Nephron (organoid): ENCODE data around the gene IQSEC1.

Experiments
- H3K27ac Mint-ChIP-seq, 3 experiments: 2 replicates each; pipeline ENCODE4 v1.8.0; 2020; ENCODE audit warnings: mixed read lengths in 3 of 3, mild to moderate bottlenecking in 2 of 3, moderate library complexity in 1 of 3
- H3K27me3 Mint-ChIP-seq: 2 replicates; pipeline ENCODE4 v1.8.0; 2021; ENCODE audit warnings: low read depth, mild to moderate bottlenecking, moderate library complexity, mixed read lengths
- H3K36me3 Mint-ChIP-seq: 2 replicates; pipeline ENCODE4 v1.8.0; 2020; ENCODE audit warnings: low read depth, mixed read lengths
- H3K4me1 Mint-ChIP-seq: 2 replicates; pipeline ENCODE4 v1.8.0; 2020; ENCODE audit warnings: mixed read lengths
- H3K4me3 Mint-ChIP-seq, 3 experiments: 2 replicates each; pipeline ENCODE4 v1.8.0; 2020; ENCODE audit warnings: mild to moderate bottlenecking in 3 of 3, mixed read lengths in 3 of 3, moderate library complexity in 2 of 3
- H3K9me3 Mint-ChIP-seq: 2 replicates; pipeline ENCODE4 v1.8.0; 2020; ENCODE audit warnings: mixed read lengths
- TF ChIP-seq, protein P1 (sequence below), 3 experiments: fragments of 200-600 bp; sonication (generic); IDR thresholded peaks; one replicate each; pipeline ENCODE4 v1.5.0; 2021; ENCODE audit warnings: antibody characterized with exemption in 3 of 3; ENCODE audit not compliant: unreplicated experiment in 3 of 3

The IQSEC1 gene

DNA sequence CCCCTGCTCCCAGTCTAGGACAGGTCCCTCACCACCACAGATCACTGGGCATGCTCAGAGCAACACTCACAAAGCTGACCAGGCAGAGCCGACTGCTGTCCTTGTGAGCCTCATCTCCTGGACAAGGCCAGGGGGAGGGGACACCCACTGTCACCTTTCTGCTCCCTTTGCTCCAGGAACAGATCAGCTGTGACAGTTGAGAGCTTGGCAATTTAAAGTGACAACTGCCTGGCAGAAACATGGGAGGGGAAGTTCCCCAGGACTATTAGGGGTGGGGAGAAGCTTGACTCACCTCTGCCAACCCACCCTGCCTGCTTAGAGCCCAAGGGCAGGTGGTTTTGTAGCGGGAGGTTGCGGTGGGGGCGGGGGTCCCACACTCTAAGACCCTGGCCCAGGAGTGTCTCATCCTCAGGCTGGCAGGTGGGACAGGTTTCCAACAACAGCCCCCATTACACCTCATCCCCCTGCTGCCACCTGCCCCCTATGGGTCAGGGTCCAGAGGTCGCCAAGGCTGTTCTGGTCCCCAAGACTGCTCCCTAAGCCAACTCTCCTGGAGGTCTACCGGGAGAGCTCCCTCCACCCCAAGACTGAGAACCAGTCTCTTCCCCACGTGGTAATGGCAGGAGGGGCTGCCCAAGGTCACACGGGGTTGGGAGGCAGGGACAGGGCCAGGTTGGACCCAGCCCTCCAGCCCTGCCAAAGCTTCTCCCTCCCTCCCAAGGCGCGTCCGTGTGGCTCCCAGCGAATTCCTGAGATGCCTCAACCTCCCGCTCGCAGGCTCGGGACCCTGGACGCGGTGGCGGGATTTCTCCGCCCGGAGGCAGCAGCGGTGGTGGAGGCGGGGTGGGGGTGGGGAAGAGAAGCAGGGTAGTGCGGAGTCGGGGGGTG lies 80.4 kb downstream of the IQSEC1 start:
- Mint-ChIP-seq H3K36me3 (no peaks in the 10 kb centered on the region), H3K27me3 (peaks cover 39% of the 10 kb centered on the region), H3K4me3 (peak overlapping the region; percentile 59 to 67 (median 60))

DNA sequence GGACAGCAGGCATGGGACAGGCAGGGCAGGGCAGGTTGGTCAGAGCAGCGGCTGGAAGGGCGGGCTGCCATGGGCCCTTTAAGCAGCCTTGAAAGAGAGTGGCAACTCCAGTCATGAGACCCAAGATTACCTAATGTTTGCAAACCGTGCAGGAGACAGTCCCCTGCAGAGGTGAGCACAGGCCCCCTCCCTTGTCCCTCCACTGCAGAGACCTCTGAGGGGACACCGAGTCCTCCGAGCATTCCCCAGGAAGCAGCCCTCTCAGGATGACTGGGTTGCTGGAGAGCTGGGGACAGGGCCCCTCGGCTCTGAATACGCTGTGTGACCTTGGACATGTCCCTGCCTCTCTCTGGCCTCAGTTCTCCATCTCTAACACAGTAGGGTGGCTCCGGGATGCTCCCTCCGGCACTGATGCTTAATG lies 81.4 kb downstream of the IQSEC1 start:
- Mint-ChIP-seq H3K4me3 (peak overlapping the region; percentile 4 to 67 (median 51)), H3K4me1 (no peaks in the 10 kb centered on the region), H3K27me3 (peaks cover 39% of the 10 kb centered on the region), H3K36me3 (no peaks in the 10 kb centered on the region), H3K9me3 (peaks cover 6% of the 10 kb centered on the region), H3K27ac (peak overlapping the region in 1 of 3 experiments; percentile 11)
- TF ChIP-seq, protein P1, sequence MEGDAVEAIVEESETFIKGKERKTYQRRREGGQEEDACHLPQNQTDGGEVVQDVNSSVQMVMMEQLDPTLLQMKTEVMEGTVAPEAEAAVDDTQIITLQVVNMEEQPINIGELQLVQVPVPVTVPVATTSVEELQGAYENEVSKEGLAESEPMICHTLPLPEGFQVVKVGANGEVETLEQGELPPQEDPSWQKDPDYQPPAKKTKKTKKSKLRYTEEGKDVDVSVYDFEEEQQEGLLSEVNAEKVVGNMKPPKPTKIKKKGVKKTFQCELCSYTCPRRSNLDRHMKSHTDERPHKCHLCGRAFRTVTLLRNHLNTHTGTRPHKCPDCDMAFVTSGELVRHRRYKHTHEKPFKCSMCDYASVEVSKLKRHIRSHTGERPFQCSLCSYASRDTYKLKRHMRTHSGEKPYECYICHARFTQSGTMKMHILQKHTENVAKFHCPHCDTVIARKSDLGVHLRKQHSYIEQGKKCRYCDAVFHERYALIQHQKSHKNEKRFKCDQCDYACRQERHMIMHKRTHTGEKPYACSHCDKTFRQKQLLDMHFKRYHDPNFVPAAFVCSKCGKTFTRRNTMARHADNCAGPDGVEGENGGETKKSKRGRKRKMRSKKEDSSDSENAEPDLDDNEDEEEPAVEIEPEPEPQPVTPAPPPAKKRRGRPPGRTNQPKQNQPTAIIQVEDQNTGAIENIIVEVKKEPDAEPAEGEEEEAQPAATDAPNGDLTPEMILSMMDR (IDR thresholded peaks at IDR 0.05; ENCODE audit: unreplicated experiment in 3 of 3): no peak

More for the DNA sequence above, 80.4 kb downstream of the IQSEC1 start:
- TF ChIP-seq, protein P1 (IDR thresholded peaks at IDR 0.05; ENCODE audit: unreplicated experiment in 3 of 3): no peak
- Mint-ChIP-seq H3K4me1 (no peaks in the 10 kb centered on the region), H3K27ac (no peak overlapping the region), H3K9me3 (no peaks in the 10 kb centered on the region)

DNA sequence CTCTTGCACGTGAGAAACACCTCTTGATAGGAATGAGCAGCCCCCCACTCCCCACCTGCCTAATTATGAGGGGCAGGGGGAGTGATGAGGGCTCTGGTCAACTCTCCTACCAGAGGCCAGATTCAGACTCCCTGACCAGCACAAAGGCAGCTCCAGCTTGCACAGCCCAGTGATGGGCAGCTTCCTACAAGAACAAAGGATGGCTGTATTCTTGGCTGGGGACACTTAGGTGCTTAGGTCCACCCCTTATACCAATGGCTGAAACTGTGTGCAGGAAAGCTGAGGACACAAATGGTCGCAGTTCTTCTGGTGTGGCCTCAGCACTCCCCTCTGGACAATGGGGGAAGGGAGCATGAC lies 81.8 kb downstream of the IQSEC1 start:
- peaks cover 6% of the 10 kb centered on the region for H3K9me3 Mint-ChIP-seq
- peak overlapping the region in 1 of 3 experiments; percentile 11 for H3K27ac Mint-ChIP-seq
- peaks cover 38% of the 10 kb centered on the region for H3K27me3 Mint-ChIP-seq
- no peaks in the 10 kb centered on the region for H3K36me3 Mint-ChIP-seq
- no peaks in the 10 kb centered on the region for H3K4me1 Mint-ChIP-seq
- peak overlapping the region; percentile 4 to 67 (median 51) for H3K4me3 Mint-ChIP-seq
- TF ChIP-seq, protein P1 (IDR thresholded peaks at IDR 0.05; ENCODE audit: unreplicated experiment in 3 of 3): no peak

DNA sequence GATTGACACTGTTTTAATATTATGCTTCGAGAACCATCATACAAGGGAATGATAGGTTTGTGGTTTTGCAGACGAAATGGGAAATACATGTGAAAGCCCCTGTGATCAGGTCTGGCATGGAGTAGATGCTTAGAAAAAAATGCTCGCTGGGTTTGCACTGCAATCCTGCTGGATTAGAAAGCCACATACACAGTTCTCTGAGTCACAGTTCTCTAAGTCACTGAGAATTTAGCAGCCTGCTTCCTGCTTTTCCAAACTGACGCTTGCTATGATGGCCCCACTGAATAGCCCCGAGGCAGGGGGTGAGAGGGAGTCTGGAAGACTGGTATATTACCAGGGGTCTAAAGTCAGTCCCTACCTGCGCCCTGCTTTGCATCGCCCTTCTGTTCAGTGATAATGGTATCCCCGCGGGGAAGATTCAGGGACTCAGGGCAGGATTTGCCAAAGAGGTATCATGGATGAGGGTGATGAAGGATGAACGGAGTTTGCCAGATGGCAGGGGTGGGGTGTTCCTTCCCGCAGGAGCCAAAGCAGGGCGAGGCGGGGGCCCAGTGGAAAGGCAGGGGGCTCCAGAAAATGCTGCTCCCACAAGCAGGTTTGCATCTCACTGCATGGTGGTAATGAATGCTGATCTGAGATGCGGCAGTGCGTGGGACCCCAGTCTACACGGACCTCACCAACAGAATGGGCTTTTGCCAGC lies 82.3 kb downstream of the IQSEC1 start:
- Mint-ChIP-seq H3K36me3 (no peaks in the 10 kb centered on the region), H3K4me3 (peak overlapping the region; percentile 33 to 46 (median 38)), H3K27ac (peak overlapping the region in 1 of 3 experiments; percentile 11), H3K4me1 (no peaks in the 10 kb centered on the region), H3K9me3 (peaks cover 6% of the 10 kb centered on the region), H3K27me3 (peaks cover 34% of the 10 kb centered on the region)
- TF ChIP-seq, protein P1 (IDR thresholded peaks at IDR 0.05; ENCODE audit: unreplicated experiment in 3 of 3): no peak

DNA sequence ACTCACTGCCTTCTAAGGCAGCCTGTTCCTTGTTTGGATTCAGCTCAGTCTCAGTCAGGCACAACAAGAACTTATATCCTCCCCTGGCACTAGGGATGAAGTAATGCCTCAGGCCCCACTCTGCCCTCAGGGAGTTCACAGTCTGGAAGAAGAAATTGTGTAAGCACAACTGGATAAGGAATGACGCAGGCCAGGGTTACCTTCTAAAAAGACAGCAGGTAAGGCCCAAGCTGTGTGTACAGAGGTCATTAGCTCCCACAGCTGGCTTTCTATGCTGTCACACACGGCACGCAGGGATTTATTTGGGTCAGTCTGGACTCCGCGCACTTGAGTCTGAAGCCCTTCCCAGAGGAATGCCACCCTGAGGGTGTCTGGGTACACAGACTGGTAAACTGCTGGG lies 82.9 kb downstream of the IQSEC1 start:
- peaks cover 30% of the 10 kb centered on the region for H3K27me3 Mint-ChIP-seq
- no peak overlapping the region for H3K4me3 Mint-ChIP-seq
- H3K36me3 Mint-ChIP-seq: no peaks in the 10 kb centered on the region
- H3K9me3 Mint-ChIP-seq: peaks cover 6% of the 10 kb centered on the region
- TF ChIP-seq, protein P1 (IDR thresholded peaks at IDR 0.05; ENCODE audit: unreplicated experiment in 3 of 3): no peak
- no peaks in the 10 kb centered on the region for H3K4me1 Mint-ChIP-seq
- peak overlapping the region in 1 of 3 experiments; percentile 38 for H3K27ac Mint-ChIP-seq
